GM23338 (cell line): ENCODE data around the gene ACOT2. TPM values are rescaled to one million over a fixed set of nuclear protein-coding genes. Genes with fewer than 3 reads are reported as not detected.

Source experiments
- ATAC-seq: fragments of 200-7000 bp; cut with Tn5 transposase; 3 replicates; pipeline ENCODE4 v1.9.1; 2020
- DNase-seq: peaks from one replicate; pipeline ENCODE4 v3.0.0-alpha.2; 2015; ENCODE audit warnings: low spot score
- H2AFZ ChIP-seq: fragments of 200-600 bp; sonication (generic); 2 replicates; pipeline ENCODE4 v1.8.0; 2016; ENCODE audit warnings: antibody characterized with exemption, mild to moderate bottlenecking, moderate library complexity
- H3F3A ChIP-seq: fragments of 200-600 bp; sonication (generic); replicated peaks from 2 replicates; pipeline ENCODE4 v1.8.0; 2017; ENCODE audit warnings: antibody characterized with exemption, mixed run types, low read depth
- H3K27ac ChIP-seq: fragments of 200-600 bp; sonication (generic); 2 replicates; pipeline ENCODE4 v1.6.1; 2016; ENCODE audit warnings: low read depth
- H3K27me3 ChIP-seq: fragments of 200-600 bp; sonication (generic); 2 replicates; pipeline ENCODE4 v1.8.0; 2016; ENCODE audit warnings: mild to moderate bottlenecking, mixed run types, moderate library complexity; ENCODE audit not compliant: insufficient read depth
- H3K36me3 ChIP-seq: fragments of 200-600 bp; sonication (generic); 2 replicates; pipeline ENCODE4 v1.8.0; 2016; ENCODE audit warnings: mild to moderate bottlenecking; ENCODE audit not compliant: insufficient read depth
- H3K4me1 ChIP-seq: fragments of 200-600 bp; sonication (generic); 2 replicates; pipeline ENCODE4 v1.8.0; 2016; ENCODE audit warnings: mild to moderate bottlenecking, moderate library complexity; ENCODE audit not compliant: insufficient read depth
- H3K4me2 ChIP-seq: fragments of 200-600 bp; sonication (generic); 2 replicates; pipeline ENCODE4 v1.7.1; 2017; ENCODE audit warnings: mixed run types
- H3K4me3 ChIP-seq: fragments of 200-600 bp; sonication (generic); 2 replicates; pipeline ENCODE4 v1.6.1; 2016; ENCODE audit warnings: mixed run types
- H3K79me2 ChIP-seq: fragments of 200-600 bp; sonication (generic); replicated peaks from 2 replicates; pipeline ENCODE4 v1.8.0; 2017; ENCODE audit warnings: mild to moderate bottlenecking; ENCODE audit not compliant: insufficient read depth
- H3K9me2 ChIP-seq: fragments of 200-600 bp; sonication (generic); 2 replicates; pipeline ENCODE4 v1.8.0; 2017; ENCODE audit not compliant: insufficient read depth
- H4K20me1 ChIP-seq: fragments of 200-600 bp; sonication (generic); replicated peaks from 2 replicates; pipeline ENCODE4 v1.8.0; 2017; ENCODE audit warnings: mild to moderate bottlenecking; ENCODE audit not compliant: insufficient read depth
- H3K27ac Mint-ChIP-seq: 2 replicates; pipeline ENCODE4 v1.8.0; 2020; ENCODE audit warnings: inconsistent platforms, mild to moderate bottlenecking, moderate library complexity, mixed read lengths
- H3K27me3 Mint-ChIP-seq: 3 replicates; pipeline ENCODE4 v1.8.0; 2022; ENCODE audit warnings: low read depth, mild to moderate bottlenecking, moderate library complexity, mixed read lengths, inconsistent platforms; ENCODE audit not compliant: insufficient read depth, poor library complexity
- H3K36me3 Mint-ChIP-seq: 3 replicates; pipeline ENCODE4 v1.8.0; 2021; ENCODE audit warnings: low read depth, mild to moderate bottlenecking, inconsistent platforms, moderate library complexity, mixed read lengths
- H3K4me1 Mint-ChIP-seq: 3 replicates; pipeline ENCODE4 v1.8.0; 2020; ENCODE audit warnings: mild to moderate bottlenecking, inconsistent platforms, mixed read lengths
- H3K4me3 Mint-ChIP-seq: 3 replicates; pipeline ENCODE4 v1.8.0; 2021; ENCODE audit warnings: moderate library complexity, mild to moderate bottlenecking, inconsistent platforms, mixed read lengths
- H3K9me3 Mint-ChIP-seq: 3 replicates; pipeline ENCODE4 v1.8.0; 2020; ENCODE audit warnings: moderate library complexity, mild to moderate bottlenecking, inconsistent platforms, mixed read lengths
- EZH2 ChIP-seq: fragments of 200-600 bp; sonication (generic); IDR thresholded peaks from one replicate; pipeline ENCODE4 v1.8.0; 2017; ENCODE audit warnings: antibody characterized with exemption, mild to moderate bottlenecking, low read depth; ENCODE audit not compliant: unreplicated experiment
- EZH2phosphoT487 ChIP-seq: fragments of 200-600 bp; sonication (generic); IDR thresholded peaks from one replicate; pipeline ENCODE4 v1.8.1; 2018; ENCODE audit warnings: antibody characterized with exemption; ENCODE audit not compliant: unreplicated experiment
- JUNB ChIP-seq: IDR thresholded peaks from one replicate; pipeline ENCODE4 v1.6.1; 2016; ENCODE audit warnings: antibody characterized with exemption; ENCODE audit not compliant: unreplicated experiment
- STAT1 ChIP-seq: IDR thresholded peaks from one replicate; pipeline ENCODE4 v1.6.1; 2016; ENCODE audit warnings: antibody characterized with exemption; ENCODE audit not compliant: unreplicated experiment
- ZNF114 ChIP-seq: fragments of 250-450 bp; sonication (Bioruptor Pico); IDR thresholded peaks from 2 replicates; pipeline ENCODE4 v1.5.0; 2020; ENCODE audit warnings: mild to moderate bottlenecking, moderate library complexity
- ZNF331 ChIP-seq: fragments of 250-450 bp; sonication (Bioruptor Pico); IDR thresholded peaks from 2 replicates; pipeline ENCODE4 v1.5.0; 2020; ENCODE audit warnings: low read depth, mild to moderate bottlenecking, moderate library complexity
- polyA plus RNA-seq: library from polyadenylated mRNA; unstranded; fragments of >200 nt; fragmentation: Nextera tagmentation; extraction: Ambion mirVana; gene quantifications from 2 replicates; pipeline ENCODE4 v1.2.1, GENCODE V29; 2016
- total RNA-seq: library from RNA; depleted of rRNA; stranded (reverse); fragments of >200 nt; shearing (Covaris generic); gene quantifications from 2 replicates; pipeline ENCODE4 v1.2.3, GENCODE V29; 2014
- TF ChIP-seq, protein P1 (sequence below), 2 experiments: fragments of 200-600 bp in 1 of 2; sonication (generic) in 1 of 2; conservative IDR thresholded peaks; 2 replicates each; pipeline versions ENCODE4 v1.5.1 to v1.6.1; 2016 to 2017; ENCODE audit warnings: antibody characterized with exemption in 2 of 2, low read depth in 2 of 2, mild to moderate bottlenecking in 2 of 2, moderate library complexity in 1 of 2
- TF ChIP-seq, protein P2 (sequence below): IDR thresholded peaks from one replicate; pipeline ENCODE4 v1.6.1; 2018; ENCODE audit warnings: antibody characterized with exemption; ENCODE audit not compliant: unreplicated experiment
- TF ChIP-seq, protein P3 (sequence below): IDR thresholded peaks from 2 replicates; pipeline ENCODE4 v1.6.1; 2016; ENCODE audit warnings: antibody characterized with exemption

The ACOT2 gene
- total and polyA plus RNA-seq, 2 experiments from 2014 or later = 9.6 to 10.7 TPM

GRCh38 chr14:73594491-73594890 lies 25.5 kb downstream of the ACOT2 start (continued):
- TF ChIP-seq, protein P1, sequence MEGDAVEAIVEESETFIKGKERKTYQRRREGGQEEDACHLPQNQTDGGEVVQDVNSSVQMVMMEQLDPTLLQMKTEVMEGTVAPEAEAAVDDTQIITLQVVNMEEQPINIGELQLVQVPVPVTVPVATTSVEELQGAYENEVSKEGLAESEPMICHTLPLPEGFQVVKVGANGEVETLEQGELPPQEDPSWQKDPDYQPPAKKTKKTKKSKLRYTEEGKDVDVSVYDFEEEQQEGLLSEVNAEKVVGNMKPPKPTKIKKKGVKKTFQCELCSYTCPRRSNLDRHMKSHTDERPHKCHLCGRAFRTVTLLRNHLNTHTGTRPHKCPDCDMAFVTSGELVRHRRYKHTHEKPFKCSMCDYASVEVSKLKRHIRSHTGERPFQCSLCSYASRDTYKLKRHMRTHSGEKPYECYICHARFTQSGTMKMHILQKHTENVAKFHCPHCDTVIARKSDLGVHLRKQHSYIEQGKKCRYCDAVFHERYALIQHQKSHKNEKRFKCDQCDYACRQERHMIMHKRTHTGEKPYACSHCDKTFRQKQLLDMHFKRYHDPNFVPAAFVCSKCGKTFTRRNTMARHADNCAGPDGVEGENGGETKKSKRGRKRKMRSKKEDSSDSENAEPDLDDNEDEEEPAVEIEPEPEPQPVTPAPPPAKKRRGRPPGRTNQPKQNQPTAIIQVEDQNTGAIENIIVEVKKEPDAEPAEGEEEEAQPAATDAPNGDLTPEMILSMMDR (conservative IDR thresholded peaks at IDR 0.05; ENCODE audit: low read depth in 2 of 2) = no peak
- TF ChIP-seq ZNF114 (CRISPR knock-in tag) = no peak
- no peak for TF ChIP-seq EZH2phosphoT487
- no peak for TF ChIP-seq ZNF331
- TF ChIP-seq EZH2 = no peak
- TF ChIP-seq JUNB = no peak
- TF ChIP-seq, protein P2, sequence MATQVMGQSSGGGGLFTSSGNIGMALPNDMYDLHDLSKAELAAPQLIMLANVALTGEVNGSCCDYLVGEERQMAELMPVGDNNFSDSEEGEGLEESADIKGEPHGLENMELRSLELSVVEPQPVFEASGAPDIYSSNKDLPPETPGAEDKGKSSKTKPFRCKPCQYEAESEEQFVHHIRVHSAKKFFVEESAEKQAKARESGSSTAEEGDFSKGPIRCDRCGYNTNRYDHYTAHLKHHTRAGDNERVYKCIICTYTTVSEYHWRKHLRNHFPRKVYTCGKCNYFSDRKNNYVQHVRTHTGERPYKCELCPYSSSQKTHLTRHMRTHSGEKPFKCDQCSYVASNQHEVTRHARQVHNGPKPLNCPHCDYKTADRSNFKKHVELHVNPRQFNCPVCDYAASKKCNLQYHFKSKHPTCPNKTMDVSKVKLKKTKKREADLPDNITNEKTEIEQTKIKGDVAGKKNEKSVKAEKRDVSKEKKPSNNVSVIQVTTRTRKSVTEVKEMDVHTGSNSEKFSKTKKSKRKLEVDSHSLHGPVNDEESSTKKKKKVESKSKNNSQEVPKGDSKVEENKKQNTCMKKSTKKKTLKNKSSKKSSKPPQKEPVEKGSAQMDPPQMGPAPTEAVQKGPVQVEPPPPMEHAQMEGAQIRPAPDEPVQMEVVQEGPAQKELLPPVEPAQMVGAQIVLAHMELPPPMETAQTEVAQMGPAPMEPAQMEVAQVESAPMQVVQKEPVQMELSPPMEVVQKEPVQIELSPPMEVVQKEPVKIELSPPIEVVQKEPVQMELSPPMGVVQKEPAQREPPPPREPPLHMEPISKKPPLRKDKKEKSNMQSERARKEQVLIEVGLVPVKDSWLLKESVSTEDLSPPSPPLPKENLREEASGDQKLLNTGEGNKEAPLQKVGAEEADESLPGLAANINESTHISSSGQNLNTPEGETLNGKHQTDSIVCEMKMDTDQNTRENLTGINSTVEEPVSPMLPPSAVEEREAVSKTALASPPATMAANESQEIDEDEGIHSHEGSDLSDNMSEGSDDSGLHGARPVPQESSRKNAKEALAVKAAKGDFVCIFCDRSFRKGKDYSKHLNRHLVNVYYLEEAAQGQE = no peak

DNA sequence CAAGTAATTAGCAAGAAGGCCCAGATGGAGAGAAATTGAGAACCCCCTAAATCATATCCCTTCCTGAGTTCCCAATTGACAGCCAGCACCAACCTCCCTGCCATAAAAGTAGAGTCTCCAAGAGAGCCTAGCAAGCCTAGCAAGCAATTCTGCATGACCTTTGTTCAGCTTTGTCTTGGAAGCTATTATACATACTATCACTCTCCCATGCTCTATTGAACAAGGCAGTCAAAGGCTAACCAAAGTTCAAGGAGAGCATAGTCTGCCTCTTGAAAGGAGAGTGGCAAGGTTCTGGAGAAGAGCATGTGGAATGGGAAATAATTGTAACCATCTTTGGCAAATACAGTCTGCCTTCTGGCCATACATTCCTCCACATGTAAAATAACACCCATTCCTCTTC lies 30.5 kb downstream of the ACOT2 start:
- Mint-ChIP-seq H3K9me3 (peaks cover 2% of the 10 kb centered on the region; the same call in 2 of the 3 replicates), H3K27ac (no peak overlapping the region), H3K4me1 (no peaks in the 10 kb centered on the region), H3K4me3 (no peak overlapping the region), H3K36me3 (peaks cover under 1% of the 10 kb centered on the region; the same call in 1 of the 3 replicates), H3K27me3 (no peaks in the 10 kb centered on the region)
- Histone ChIP-seq H3K27ac (no peak overlapping the region), H3K79me2 (no peaks in the 10 kb centered on the region), H2AFZ (no peak overlapping the region), H3K9me2 (no peaks in the 10 kb centered on the region), H4K20me1 (no peaks in the 10 kb centered on the region), H3K4me3 (no peak overlapping the region), H3K4me2 (no peak overlapping the region), H3K36me3 (no peaks in the 10 kb centered on the region), H3K4me1 (no peaks in the 10 kb centered on the region), H3K27me3 (no peaks in the 10 kb centered on the region), H3F3A (no peaks in the 10 kb centered on the region)
- ATAC-seq (no peak), DNase-seq (no peak)
- TF ChIP-seq, protein P3, sequence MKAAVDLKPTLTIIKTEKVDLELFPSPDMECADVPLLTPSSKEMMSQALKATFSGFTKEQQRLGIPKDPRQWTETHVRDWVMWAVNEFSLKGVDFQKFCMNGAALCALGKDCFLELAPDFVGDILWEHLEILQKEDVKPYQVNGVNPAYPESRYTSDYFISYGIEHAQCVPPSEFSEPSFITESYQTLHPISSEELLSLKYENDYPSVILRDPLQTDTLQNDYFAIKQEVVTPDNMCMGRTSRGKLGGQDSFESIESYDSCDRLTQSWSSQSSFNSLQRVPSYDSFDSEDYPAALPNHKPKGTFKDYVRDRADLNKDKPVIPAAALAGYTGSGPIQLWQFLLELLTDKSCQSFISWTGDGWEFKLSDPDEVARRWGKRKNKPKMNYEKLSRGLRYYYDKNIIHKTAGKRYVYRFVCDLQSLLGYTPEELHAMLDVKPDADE = no peak
- TF ChIP-seq, protein P1 (conservative IDR thresholded peaks at IDR 0.05; ENCODE audit: low read depth in 2 of 2) = no peak
- no peak for TF ChIP-seq STAT1
- no peak for TF ChIP-seq JUNB
- TF ChIP-seq ZNF114 (CRISPR knock-in tag) = no peak
- TF ChIP-seq EZH2phosphoT487 = no peak
- TF ChIP-seq, protein P2 = no peak
